HG03520 (cell line): Measurements from ENCODE around the gene RRH.
"Not testable (repeated sequence)": the region's sequence is repeated elsewhere in the genome, so short reads cannot be mapped to it uniquely, and the experiment has no call there.

ENCODE experiments used
- ATAC-seq: cut with Tn5 transposase; IDR thresholded peaks from one replicate; pipeline ENCODE4 v1.9.1; 2021; ENCODE audit warnings: mild to moderate bottlenecking, moderate library complexity; ENCODE audit not compliant: unreplicated experiment

Gene RRH

DNA sequence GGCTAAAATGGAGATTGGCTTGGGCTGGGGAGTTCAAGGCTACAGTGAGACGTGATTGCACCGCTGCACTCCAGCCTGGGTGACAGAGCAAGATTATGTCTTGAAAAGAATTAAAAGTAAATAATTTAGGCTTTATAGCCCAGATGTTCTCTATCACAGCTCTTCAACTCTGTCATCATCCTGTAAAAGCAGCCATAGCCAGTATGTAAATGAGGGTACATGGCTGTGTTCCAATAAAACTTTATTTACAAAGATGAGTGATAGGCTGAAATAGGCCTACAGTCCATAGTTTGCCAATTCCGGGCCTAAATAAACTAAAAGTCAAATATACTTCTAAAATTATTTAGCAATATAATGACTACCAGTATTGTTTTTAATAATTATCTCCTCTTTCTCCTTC is 9.2 kb downstream of the RRH start:
- ATAC-seq: no peak

DNA sequence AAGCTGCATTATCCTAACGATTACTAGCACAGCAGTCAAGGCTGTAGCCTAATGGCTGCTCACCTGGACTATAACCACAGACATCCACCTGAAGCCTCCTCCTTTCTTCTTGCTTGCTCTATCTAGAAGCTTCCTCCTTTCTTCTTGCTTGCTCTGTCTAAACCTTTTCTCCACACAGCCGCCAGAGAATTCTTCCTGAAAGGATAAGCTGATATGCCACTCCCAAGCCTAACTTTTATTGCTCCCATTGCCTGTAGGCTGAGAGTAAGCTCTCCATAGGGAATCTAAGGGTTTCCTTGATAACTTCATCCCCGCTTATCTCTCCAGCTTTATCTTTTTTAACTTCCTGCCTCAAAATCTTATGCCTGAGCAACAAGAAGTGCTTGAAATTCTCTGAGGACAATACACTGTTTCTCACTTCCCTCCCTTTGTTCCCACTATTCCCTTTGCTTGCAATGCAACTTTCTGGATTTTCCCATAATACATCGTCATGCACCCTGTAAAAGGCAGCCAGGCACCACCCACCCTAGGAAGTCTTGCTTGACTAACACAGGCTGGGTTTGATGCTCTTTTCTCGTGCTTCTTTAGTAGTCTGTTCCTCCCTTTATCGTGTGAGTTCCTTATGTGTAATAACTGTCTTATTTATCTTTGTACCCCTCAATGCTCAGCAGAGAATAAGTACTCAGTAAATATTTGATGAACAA is 18.8 kb downstream of the RRH start:
- no peak for ATAC-seq

DNA sequence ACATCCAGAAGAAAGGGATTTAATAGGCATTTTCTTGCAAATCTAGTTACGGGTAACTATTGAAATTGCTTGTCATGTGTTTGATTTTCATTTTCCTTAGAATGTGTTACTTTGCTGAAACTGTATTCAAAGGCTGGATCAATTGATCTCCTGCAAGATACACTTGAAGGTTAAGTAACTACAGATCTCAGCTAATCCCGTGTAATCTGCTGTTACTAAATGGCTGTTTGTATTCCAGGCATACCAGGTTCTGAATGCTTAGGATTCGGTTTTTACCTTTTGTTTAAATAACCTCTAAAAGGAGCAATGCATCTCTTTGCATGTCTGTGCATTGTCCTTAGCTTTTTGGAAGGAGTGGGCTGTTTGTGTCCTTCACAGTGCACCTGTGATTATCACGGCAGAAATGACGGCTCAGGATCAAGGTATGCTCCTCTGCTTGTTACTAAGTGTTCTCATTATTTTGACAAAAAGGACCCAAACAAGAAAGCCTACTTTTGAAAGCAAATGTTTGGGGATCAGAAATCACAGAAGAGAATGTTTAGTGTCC is 20.2 kb downstream of the RRH start, which contains the start of gene LRIT3:
Gene LRIT3, plus strand, starts transcription at position 212 of the 547 bp plus-strand sequence. Its CDS starts 95 bp downstream, at position 307.
- ATAC-seq: no peak

DNA sequence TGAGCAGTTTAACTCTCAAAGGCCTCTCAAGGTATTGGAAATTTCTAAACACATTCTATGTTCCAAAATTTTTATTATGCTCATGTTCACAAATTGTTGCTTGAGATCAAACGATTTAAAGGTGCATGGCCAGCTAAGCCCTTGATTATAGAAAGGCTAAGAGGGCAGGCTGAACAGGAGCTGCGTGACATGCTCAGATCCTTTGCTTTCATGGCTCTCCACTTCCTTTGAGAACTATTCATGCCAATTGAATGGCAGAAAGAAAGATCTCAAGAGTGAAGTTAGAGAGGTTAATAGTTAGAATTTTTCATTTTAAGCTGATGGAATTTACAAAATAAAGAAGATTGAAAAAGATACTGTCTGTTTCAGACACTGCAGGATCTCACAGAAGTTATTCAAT is 20.7 kb downstream of the RRH start:
- ATAC-seq: no peak

DNA sequence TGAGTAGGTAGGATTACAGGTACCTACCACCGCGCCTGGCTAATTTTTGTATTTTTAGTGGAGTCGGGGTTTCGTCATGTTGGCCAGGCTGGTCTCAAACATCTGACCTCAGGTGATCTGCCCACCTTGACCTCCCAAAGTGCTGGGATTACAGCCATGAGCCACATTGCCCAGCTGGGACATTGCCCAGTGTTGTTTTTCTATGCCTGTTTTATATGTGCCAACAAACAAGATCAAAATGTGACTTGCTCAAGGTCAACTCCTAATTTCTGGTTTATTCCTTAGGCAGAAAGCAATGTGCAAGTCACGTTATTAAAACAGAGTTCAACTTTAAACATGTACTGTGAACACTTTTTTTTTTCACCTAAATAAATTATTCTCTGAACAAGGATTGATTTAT is 22.8 kb downstream of the RRH start:
- no peak for ATAC-seq

GRCh38 chr4:109859426-109860300 is 31.9 kb downstream of the RRH start:
- not testable (repeated sequence) for ATAC-seq

DNA sequence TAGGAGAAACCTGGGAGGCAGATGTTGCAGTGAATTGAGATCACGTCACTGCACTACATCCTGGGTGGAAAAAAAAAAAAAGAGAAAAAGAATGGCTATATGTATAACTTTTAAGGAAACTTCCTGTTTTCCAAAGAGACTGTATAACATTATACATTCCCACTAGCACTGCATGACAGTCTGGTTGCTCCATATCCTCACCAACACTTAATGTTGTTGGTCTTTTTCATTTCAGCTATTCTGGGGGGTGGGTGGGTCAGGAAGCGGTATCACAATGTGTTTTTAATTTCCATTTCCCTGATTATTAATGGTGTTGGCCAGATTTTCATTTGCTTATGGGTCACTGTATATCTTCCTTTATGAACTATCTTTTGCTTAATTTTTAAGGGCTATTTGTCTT is 33.5 kb downstream of the RRH start:
- ATAC-seq: no peak

GRCh38 chr4:109861916-109862511 is 34.2 kb downstream of the RRH start:
- no peak for ATAC-seq

GRCh38 chr4:109864134-109864533 is 36.4 kb downstream of the RRH start:
- no peak for ATAC-seq

- no peak for ATAC-seq
Observed at GRCh38 chr4:109870061-109870460, 42.3 kb downstream of the RRH start.

- ATAC-seq: no peak
Observed at GRCh38 chr4:109872065-109872464, 44.3 kb downstream of the RRH start.

DNA sequence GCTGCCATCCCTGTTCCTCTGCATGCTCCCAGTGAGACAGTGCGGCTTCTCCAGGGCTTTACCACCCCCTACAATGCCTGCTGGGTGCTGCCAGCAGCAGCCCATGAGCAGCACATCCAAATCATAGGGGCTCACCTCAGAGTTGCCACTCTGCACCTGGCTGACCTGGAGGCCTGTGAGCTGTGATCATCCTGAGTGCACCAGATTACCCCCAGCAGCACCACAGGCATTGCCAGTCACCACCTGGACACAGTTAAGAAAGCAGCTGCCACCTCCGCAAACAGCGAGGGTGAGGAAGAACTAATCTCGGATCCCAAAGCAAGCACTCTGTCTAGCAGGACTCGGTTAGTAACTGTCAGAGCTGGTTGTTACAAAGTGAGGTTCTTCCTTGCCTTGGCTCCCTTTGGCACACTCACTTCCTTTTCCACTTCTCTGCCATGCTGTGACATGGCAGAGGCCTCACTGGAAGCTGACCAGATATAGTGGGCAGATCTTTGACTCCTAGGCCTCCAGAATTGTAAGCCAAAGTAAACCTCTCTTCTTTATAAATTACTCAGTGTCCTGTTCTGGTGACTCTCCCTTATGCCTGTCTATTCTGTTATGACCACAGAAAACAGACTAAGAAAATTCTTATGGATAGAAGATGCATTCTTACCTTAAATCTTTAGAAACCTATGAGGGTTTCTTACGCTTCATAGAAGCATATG is 45.3 kb downstream of the RRH start:
- no peak for ATAC-seq

DNA sequence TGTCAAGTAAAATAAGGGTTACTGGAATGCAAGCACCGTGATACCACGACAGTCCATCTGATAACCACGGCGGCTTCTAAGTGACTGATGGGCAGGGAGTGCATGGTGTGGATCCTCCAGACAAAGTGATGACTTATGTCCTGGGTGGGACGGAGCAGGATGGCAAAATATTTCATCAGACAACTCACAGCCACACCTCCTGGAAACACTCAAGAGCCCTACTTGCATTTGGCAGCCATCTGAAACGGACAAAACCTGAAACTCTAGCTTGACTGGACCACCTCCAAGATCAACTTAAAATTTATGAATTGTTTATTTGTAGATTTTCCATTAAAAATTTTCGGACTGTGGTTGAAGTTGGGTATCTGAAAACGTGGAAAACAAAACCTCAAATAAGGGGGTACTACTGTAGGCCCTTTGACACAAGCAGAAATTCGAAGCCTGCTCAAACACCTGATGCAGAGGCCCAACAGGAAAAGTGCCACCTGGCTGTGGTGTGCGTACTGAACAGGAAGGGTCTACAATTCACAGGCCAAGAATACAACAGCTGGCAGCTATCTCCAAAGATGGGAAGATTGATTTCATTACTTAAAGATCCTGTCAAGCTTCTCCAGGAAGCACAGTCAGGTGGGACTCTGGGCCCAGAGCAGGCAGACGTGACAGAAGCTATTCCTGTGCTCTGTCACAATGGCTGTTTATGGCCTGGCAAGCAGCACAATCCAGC is 46.2 kb downstream of the RRH start:
- ATAC-seq: no peak

GRCh38 chr4:109875106-109875505 is 47.3 kb downstream of the RRH start:
- no peak for ATAC-seq

GRCh38 chr4:109875553-109875952 is 47.8 kb downstream of the RRH start:
- ATAC-seq: not testable (repeated sequence)

- ATAC-seq: no peak
Observed at GRCh38 chr4:109876634-109877265, 49.0 kb downstream of the RRH start.

DNA sequence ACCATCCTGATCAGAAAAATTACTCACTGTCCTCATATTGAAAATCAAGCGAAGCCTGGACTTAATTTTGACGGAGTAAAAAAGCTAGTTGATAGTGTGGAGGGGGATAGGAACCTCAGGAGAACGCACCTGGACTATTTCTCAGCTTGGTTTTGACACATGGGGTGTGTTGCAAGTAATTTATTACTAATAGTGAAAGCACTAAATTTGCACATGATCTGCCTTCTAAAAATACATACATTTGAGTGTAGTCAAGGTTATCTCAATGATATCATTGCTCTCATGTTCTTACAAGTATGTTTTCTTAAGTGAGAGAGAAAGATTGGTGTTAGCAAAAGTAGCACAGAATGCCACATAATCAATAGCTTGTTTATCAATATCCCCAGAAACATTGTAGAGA is 49.6 kb downstream of the RRH start:
- peak; percentile 94 for ATAC-seq

- ATAC-seq: no peak
Observed at GRCh38 chr4:109878355-109878754, 50.6 kb downstream of the RRH start.

DNA sequence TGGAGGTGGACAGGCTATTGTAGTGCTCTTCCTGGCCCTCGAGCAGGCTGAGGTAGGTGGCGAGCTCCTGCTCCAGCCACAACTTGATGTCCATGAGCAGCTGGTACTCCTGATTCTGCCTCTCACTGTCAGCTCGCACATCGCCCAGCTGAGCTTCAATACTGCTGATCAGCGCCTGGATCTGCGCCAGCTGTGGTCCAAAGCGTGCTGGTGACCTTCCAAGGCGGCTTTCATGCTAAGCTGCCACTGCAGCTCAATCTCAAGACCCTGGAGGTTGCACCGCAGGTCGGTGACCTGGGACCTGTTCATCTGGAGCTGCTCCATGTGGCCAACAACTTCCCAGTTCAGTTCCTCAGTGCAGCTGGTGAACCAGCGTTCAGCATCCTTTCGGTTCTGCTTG is 51.3 kb downstream of the RRH start:
- ATAC-seq: no peak
